Small intestine (tissue), 16 donors: ENCODE data around the gene SRSF5. TPM values are rescaled to one million over a fixed set of nuclear protein-coding genes. Genes with fewer than 3 reads are reported as not detected.
"Not testable (repeated sequence)": the region's sequence is repeated elsewhere in the genome, so short reads cannot be mapped to it uniquely, and the experiment has no call there.

Experiments
- DNase-seq, 2 donors: peaks; one replicate each; pipeline versions ENCODE4 v3.0.0 to v3.0.0-alpha.2; 2013
- FAIRE-seq: peaks from 2 replicates; lab custom pipeline; 2012; peaks lifted over from hg19 to GRCh38; lab: Jason Lieb, UNC
- H3K27ac ChIP-seq, 3 donors: one replicate each; pipeline ENCODE4 v1.5.1; 2013; ENCODE audit warnings: low read length in 2 of 3, mild to moderate bottlenecking in 2 of 3, control low read depth in 1 of 3, inconsistent platforms in 1 of 3, low read depth in 1 of 3, moderate library complexity in 1 of 3
- H3K27me3 ChIP-seq, 3 donors: one replicate each; pipeline ENCODE4 v1.6.1; 2013; ENCODE audit warnings: low read length in 3 of 3, inconsistent platforms in 1 of 3; ENCODE audit not compliant: control insufficient read depth in 3 of 3, insufficient read depth in 3 of 3
- H3K36me3 ChIP-seq, 3 donors: one replicate each; pipeline ENCODE4 v1.6.1; 2013; ENCODE audit warnings: low read length in 3 of 3, inconsistent platforms in 1 of 3, low read depth in 1 of 3, mild to moderate bottlenecking in 1 of 3, moderate library complexity in 1 of 3; ENCODE audit not compliant: control insufficient read depth in 3 of 3, insufficient read depth in 2 of 3
- H3K4me1 ChIP-seq, 3 donors: one replicate each; pipeline ENCODE4 v1.6.1; 2013; ENCODE audit warnings: low read length in 2 of 3, inconsistent platforms in 1 of 3, low read depth in 1 of 3, mild to moderate bottlenecking in 1 of 3, moderate library complexity in 1 of 3; ENCODE audit not compliant: control insufficient read depth in 3 of 3, insufficient read depth in 2 of 3
- H3K4me3 ChIP-seq, 3 donors: one replicate each; pipeline ENCODE4 v1.5.1; 2013; ENCODE audit warnings: low read length in 3 of 3, control low read depth in 1 of 3, inconsistent platforms in 1 of 3, low read depth in 1 of 3, mild to moderate bottlenecking in 1 of 3, moderate library complexity in 1 of 3
- H3K9me3 ChIP-seq, 2 donors: one replicate each; pipeline ENCODE4 v1.6.1; 2013; ENCODE audit warnings: low read depth in 1 of 2, low read length in 1 of 2; ENCODE audit not compliant: control insufficient read depth in 2 of 2, insufficient read depth in 1 of 2
- WGBS, 3 donors: extraction: QIAGEN DNeasy Blood & Tissue Kit; methylation state at CpG; one replicate each; pipeline ENCODE4 v1.1.7; 2013; 5-methylcytosine and 5-hydroxymethylcytosine counted together
- long read RNA-seq, 10 donors: transcript quantifications; one replicate each; lab custom pipeline, GENCODE V29; 2026
- polyA plus RNA-seq, 4 donors: library from polyadenylated mRNA; stranded (reverse) in 3 of 4; unstranded in 1 of 4; fragments of 200-250 nt in 3 of 4; fragments of 120-200 nt in 1 of 4; gene quantifications; one replicate each; pipeline versions ENCODE4 v1.2.1 to v1.2.3, GENCODE V29; 2013
- donor health status: healthy with polysubstance abuse.
- donor health status: control.
- donor health status: control.
- donor health status: Bipolar disorder and iron deficiency.
- donor health status: healthy.

The SRSF5 gene
- 100 to 1,000 TPM; 216 to 524 (median 250) TPM for polyA plus RNA-seq
- long read RNA-seq, donor 1, result 0 reads
- long read RNA-seq, donor 2, transcript SRSF5-217 (8 exons, 1,500 nt), result major isoform, 7 of 111 reads
- long read RNA-seq, donor 2, transcript SRSF5-208 (2 exons, 947 nt), result minor isoform, 5 of 111 reads
- long read RNA-seq, donor 2, partial matches to known transcripts, result 88 of 111 reads
- long read RNA-seq, donor 2, other reads (novel, unspliced or antisense), result 5 of 111 reads
- long read RNA-seq, donor 3, transcript SRSF5-217 (8 exons, 1,500 nt), result minor isoform, 13 of 282 reads
- long read RNA-seq, donor 3, transcript SRSF5-201 (8 exons, 1,638 nt), result minor isoform, 6 of 282 reads
- long read RNA-seq, donor 3, transcript SRSF5-208 (2 exons, 947 nt), result major isoform, 23 of 282 reads
- long read RNA-seq, donor 3, partial matches to known transcripts, result 224 of 282 reads
- long read RNA-seq, donor 3, other reads (novel, unspliced or antisense), result 10 of 282 reads
- long read RNA-seq, donor 4, partial matches to known transcripts, result 7 of 7 reads
- long read RNA-seq, donor 4, other reads (novel, unspliced or antisense), result 0 of 7 reads
- long read RNA-seq, donor 5, transcript SRSF5-208 (2 exons, 947 nt), result major isoform, 6 of 52 reads
- long read RNA-seq, donor 5, transcript SRSF5-217 (8 exons, 1,500 nt), result minor isoform, 5 of 52 reads
- long read RNA-seq, donor 5, partial matches to known transcripts, result 39 of 52 reads
- long read RNA-seq, donor 5, other reads (novel, unspliced or antisense), result 0 of 52 reads
- long read RNA-seq, donor 6, transcript SRSF5-212 (7 exons, 2,443 nt), result minor isoform, 5 of 201 reads
- long read RNA-seq, donor 6, transcript SRSF5-217 (8 exons, 1,500 nt), result major isoform, 14 of 201 reads
- long read RNA-seq, donor 6, transcript SRSF5-208 (2 exons, 947 nt), result minor isoform, 10 of 201 reads
- long read RNA-seq, donor 6, partial matches to known transcripts, result 139 of 201 reads
- long read RNA-seq, donor 6, other reads (novel, unspliced or antisense), result 29 of 201 reads
- long read RNA-seq, donor 7, result 0 reads
- long read RNA-seq, donor 8, partial matches to known transcripts, result 11 of 16 reads
- long read RNA-seq, donor 8, other reads (novel, unspliced or antisense), result 0 of 16 reads
- long read RNA-seq, donor 9, partial matches to known transcripts, result 41 of 51 reads
- long read RNA-seq, donor 9, other reads (novel, unspliced or antisense), result 0 of 51 reads
- long read RNA-seq, donor 10, transcript SRSF5-217 (8 exons, 1,500 nt), result minor isoform, 10 of 310 reads
- long read RNA-seq, donor 10, transcript SRSF5-201 (8 exons, 1,638 nt), result minor isoform, 5 of 310 reads
- long read RNA-seq, donor 10, transcript SRSF5-208 (2 exons, 947 nt), result major isoform, 13 of 310 reads
- long read RNA-seq, donor 10, partial matches to known transcripts, result 199 of 310 reads
- long read RNA-seq, donor 10, other reads (novel, unspliced or antisense), result 71 of 310 reads

DNA sequence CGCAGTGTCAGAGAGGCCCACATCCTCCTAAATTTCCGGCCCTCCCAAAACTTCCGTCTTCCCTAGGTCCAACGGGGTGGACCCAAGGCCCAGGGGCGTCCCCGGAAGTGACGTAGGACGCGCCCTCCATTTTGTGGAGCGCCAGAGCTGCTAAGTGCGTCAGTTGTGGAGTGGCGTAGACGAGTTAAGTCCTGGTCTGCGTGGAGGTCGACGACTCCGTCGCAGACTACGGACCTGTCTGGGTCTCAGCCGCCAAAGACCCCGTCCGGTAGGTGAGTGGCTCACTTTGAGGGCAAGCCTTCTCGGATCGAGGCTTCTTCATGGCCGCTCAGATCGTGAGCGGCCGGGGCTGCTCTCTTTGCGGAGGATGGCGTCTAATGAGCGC, at the start of gene SRSF5:
Gene SRSF5, plus strand, starts transcription at position 159 of the 385 bp plus-strand sequence. CDS start 1,015 bp downstream, outside the sequence.
- Histone ChIP-seq H3K4me1 (peaks cover 0 to 23% (median 7%) of the 10 kb centered on the region in 3 donors), H3K36me3 (peaks cover 21 to 26% (median 21%) of the 10 kb centered on the region in 3 donors), H3K27ac (peak within 1 kb of the TSS; percentile 98 to 100 (median 99)), H3K4me3 (peak within 1 kb of the TSS; percentile 85 to 97 (median 95)), H3K9me3 (no peaks in the 10 kb centered on the region), H3K27me3 (no peaks in the 10 kb centered on the region)
- WGBS, 3 donors, result 0 to 1% (median 0%) methylated on average over 31 of the region's 31 CpGs
- FAIRE-seq (no peak), DNase-seq (peak; percentile 96 to 99)

DNA sequence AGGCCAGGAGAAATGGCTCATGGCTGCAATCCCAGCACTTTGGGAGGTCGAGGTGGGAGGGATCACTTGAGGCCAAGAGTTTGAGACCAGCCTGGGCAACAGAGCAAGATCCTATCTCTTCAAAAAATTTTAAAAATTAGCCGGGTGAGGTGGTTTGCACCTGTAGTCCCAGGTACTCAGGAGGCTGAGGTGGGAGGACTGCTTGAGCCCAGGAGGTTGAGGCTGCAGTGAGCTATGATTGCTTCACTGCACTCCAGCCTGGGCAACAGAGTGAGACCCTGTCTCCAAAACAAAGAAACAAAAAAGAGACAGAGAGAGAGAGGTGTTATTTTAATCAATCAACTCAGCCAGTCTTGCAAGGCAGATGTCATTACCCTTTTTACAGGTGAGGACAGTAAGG, 48.3 kb upstream of the SRSF5 start:
- H3K4me1 ChIP-seq, FAIRE-seq, H3K4me3 ChIP-seq, H3K27me3 ChIP-seq, DNase-seq, H3K9me3 ChIP-seq, H3K27ac ChIP-seq: not testable (repeated sequence)
- peaks cover 0 to 15% (median 3%) of the 10 kb centered on the region in 3 donors for H3K36me3 ChIP-seq
- WGBS, 3 donors, result 74 to 91% (median 87%) methylated on average over 2 of the region's 2 CpGs

DNA sequence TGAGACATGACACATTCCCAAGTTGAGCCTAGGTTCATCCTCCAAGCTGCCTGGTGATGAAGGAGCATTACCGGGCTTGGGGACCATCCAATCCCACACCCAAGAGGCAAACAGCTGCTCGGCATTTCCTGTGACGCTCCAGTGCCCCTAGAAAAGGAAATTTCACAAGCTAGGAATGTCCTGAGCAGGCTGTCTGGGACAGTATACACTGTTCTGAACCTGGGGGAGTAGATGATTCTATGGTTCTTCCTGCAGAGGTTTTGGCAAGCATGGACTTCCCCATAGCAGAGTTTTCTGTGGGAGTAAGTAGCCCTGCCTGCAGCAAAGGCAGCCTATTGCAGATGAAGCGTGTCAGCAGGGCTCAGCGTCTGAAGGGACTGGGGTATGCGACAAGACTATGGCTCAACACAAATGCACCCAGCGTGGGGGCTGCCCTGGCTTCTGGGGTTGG, 47.4 kb upstream of the SRSF5 start:
- Histone ChIP-seq H3K4me1 (peaks cover 0 to 5% (median 0%) of the 10 kb centered on the region in 3 donors), H3K27me3 (no peaks in the 10 kb centered on the region), H3K36me3 (peaks cover 0 to 9% (median 2%) of the 10 kb centered on the region in 3 donors), H3K4me3 (no peak overlapping the region), H3K9me3 (no peaks in the 10 kb centered on the region), H3K27ac (peak overlapping the region in 1 of 3 donors; percentile 75)
- FAIRE-seq (no peak), DNase-seq (no peak)
- WGBS, 3 donors, result 64 to 88% (median 82%) methylated on average over 7 of the region's 7 CpGs

DNA sequence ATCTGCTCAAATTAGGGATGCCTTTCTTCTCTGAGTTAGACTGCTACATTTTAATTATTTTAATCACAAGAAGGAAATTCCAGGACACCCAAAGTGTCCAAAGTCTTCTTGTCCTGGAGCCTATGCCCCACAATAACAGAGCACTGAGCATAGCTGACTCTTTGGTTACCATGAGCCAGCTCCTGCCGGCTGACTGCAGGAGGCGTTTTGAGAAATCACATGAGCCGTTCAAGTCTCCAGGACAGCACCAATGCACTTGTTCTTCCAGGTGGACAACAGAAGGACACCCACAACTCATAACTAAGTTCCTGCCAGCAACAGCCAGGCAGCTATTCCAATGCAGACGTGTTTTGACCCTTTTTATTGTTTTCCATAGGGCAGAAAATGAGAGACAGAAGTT, 46.0 kb upstream of the SRSF5 start:
- no peaks in the 10 kb centered on the region for H3K9me3 ChIP-seq
- H3K36me3 ChIP-seq, result no peaks in the 10 kb centered on the region
- H3K27ac ChIP-seq, result no peak overlapping the region
- H3K4me3 ChIP-seq, result no peak overlapping the region
- WGBS, 3 donors, result 59 to 79% (median 70%) methylated on average over 4 of the region's 4 CpGs
- DNase-seq (no peak), FAIRE-seq (no peak)
- H3K4me1 ChIP-seq, result peaks cover 0 to 3% (median 0%) of the 10 kb centered on the region in 3 donors
- no peaks in the 10 kb centered on the region for H3K27me3 ChIP-seq

DNA sequence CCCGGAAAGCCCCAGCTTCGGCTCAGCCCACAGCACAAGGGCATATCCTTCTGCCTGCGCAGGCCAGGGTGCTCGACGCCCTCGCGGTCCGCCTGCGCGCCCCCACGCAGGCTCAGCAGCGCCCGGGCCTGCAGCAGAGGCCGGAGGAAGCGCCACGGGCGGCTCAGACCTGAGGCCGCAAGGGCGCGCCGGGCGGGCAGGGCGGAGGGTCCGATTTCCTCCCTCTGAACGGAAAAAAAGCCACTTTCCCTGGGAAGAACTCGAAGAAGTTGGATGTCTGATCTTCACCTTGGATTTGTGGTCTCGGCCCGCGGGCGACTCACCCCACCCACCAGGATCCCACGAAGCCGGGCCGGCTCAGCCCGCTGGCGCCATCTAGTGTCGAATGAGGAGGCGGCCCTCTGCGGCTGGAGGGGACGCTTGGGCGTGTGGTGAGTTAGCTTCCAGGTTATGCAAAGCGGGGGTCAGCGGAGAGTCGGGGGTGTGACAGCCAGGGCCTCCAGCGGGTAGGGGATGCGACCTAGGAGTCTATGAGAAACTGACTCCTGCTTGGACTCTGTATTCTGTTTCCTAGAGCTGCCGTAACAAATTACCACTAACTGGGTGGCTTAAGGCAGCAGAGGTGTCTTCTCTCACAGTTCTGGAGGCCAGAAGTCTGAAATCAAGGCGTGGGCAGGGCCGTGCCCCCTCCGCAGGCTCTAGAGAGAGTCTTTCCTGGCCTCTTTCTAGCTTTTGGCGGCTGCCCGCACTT, 40.0 kb upstream of the SRSF5 start:
- 4 to 6% (median 5%) methylated on average over 45 to 51 of the region's 51 CpGs for WGBS, 3 donors

DNA sequence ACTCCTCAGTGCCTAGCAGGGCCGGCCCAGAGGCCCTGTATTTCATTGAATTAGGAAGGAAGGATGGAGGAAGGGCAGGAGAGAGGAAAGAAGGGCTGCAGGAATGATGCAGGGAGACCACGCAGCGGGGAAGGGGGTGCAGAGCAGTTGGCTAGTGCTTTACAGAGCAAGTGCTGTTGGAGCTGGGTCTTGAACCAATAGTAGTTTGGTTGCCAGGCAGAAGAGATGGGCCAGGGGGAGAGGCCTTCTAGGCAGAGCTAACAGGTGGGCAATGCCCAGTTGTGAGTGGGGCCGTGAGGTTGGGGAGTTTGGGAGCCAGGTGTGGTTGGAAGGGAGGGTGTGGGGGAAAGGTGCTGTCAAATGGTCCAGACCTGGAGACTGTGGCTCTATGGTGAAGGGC, 39.1 kb upstream of the SRSF5 start:
- no peaks in the 10 kb centered on the region for H3K36me3 ChIP-seq
- no peaks in the 10 kb centered on the region for H3K27me3 ChIP-seq
- H3K9me3 ChIP-seq, result no peaks in the 10 kb centered on the region
- WGBS, 3 donors, result 87 to 88% (median 87%) methylated on average over 4 of the region's 4 CpGs
- no peak for DNase-seq
- H3K4me3 ChIP-seq, result no peak overlapping the region
- H3K27ac ChIP-seq, result no peak overlapping the region
- no peak for FAIRE-seq
- H3K4me1 ChIP-seq, result peaks cover 0 to 4% (median 2%) of the 10 kb centered on the region in 3 donors

More for the DNA sequence above, 40.0 kb upstream of the SRSF5 start:
- Histone ChIP-seq H3K9me3 (no peaks in the 10 kb centered on the region), H3K27ac (peak overlapping the region in 1 of 3 donors; percentile 74), H3K27me3 (no peaks in the 10 kb centered on the region), H3K4me1 (peaks cover 0 to 4% (median 2%) of the 10 kb centered on the region in 3 donors), H3K4me3 (peak overlapping the region in 2 of 3 donors; percentile 18 to 22), H3K36me3 (no peaks in the 10 kb centered on the region)
- FAIRE-seq (no peak), DNase-seq (peak; percentile 75 to 89)

DNA sequence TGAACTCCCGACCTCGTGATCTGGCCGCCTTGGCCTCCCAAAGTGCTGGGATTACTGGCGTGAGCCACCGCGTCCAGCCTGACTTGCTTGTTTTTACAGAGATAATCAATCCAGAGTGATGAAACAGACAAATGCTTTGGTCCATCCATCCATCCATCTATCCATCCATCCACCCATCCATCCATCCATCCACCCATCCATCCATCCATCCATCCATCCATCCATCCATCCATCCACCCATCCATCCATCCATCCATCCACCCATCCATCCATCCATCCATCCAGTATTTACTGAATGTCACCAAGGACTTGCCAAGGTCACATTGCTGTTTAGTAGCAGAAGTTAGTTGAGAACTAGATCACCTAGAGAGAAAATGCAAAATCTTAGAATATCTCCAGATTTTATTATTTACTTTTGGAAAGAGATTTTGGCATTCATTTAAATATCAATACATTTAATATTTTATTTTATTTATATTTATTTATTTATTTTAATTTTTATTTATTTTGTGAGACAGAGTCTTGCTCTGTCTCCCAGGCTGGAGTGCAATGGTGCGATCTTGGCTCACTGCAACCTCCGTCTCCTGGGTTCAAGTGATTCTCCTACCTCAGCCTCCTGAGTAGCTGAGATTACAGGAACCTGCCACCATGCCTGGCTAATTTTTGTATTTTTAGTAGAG, 34.9 kb upstream of the SRSF5 start:
- H3K27me3 ChIP-seq, H3K4me3 ChIP-seq, H3K9me3 ChIP-seq, DNase-seq, FAIRE-seq, H3K27ac ChIP-seq, H3K36me3 ChIP-seq, H3K4me1 ChIP-seq: not testable (repeated sequence)
- 89 to 93% (median 89%) methylated on average over 8 of the region's 8 CpGs for WGBS, 3 donors
